ENCODE results near the gene FXYD6.

The FXYD6 gene

DNA sequence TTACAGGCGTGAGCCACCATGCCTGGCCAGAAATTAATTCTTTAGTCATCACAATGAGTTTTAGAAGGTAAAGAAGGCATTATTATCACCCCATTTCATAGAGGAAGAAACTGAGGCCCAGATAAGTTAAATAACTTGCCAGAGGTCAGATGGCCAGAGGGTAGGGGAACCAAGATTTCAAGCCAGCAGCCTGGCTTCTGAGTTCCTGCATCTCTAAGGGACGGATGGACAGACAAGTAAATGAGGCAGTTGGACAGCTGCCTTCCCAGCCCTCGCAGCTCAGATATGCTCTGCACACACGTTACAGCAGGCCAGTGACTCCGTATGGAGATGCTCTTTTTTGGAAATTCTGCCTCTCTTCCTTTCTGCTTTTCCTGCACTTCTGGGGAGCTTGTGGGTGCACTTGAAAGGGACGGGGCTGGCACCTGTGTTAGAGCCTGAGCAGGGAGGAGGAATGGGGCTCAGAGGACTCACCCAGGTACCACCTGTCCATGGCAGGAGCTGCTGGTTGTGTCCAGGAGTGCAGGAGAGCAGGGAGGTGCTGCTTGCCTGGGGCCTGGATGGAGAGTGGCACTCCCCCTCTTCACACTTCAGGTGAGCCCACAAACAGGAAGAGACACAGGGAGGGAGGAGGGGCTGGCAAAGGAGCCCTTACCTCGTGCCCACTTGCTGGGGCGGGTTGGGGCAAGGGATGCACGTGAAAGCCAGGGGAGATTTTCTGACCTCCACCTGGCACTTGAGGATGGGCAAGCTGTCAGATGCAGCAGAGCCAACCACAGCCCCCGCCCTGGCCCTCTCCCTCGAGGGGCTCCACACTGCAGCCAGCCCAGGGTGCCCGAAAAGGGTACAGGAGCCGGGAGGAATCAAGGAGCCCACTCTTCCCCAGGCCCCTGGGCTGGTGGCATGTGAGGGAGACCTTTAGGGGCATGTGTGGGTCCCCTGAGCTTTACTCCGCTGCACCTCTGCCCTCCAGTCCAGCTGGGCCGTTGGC lies 48.6 kb downstream of the FXYD6 start:
- peaks cover 3% of the 10 kb centered on the region; the same call in 1 of the 2 replicates for H3K27me3 ChIP-seq (ENCODE audit: control insufficient read depth, insufficient read depth, low read length)
- peaks cover 45% of the 10 kb centered on the region for H3K4me1 ChIP-seq (ENCODE audit: control insufficient read depth, insufficient read depth, low read length)
- H3K27ac ChIP-seq (ENCODE audit: low read depth, low read length), result no peak overlapping the region
- no peaks in the 10 kb centered on the region for H3K36me3 ChIP-seq (ENCODE audit: control insufficient read depth, insufficient read depth, low read length)
- H3K9ac ChIP-seq (ENCODE audit: low read length), result no peak overlapping the region
- no peak overlapping the region for H3K4me3 ChIP-seq (ENCODE audit: low read depth, low read length)
- no peaks in the 10 kb centered on the region for H3K9me3 ChIP-seq (ENCODE audit: control insufficient read depth, insufficient read depth, low read depth, low read length)

DNA sequence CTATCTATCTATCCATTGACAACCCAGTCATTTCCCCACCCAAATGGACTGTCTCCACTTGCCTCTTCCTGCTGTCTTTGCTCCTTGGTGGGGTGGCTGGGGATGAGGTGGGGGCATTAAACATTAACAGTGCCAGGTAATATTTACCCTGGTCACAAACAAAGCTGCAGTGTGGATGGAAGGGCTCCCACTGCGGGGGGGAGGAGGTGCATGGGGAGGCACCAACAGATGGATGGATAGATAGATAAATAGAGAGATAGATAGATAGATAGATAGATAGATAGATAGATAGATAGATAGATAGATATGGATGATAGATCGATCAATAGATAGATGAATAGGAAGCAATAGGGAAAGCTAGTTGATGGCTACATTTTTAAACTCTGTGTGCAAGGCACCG lies 49.6 kb downstream of the FXYD6 start:
- H3K9ac ChIP-seq (ENCODE audit: low read length), result no peak overlapping the region
- H3K27me3 ChIP-seq (ENCODE audit: control insufficient read depth, insufficient read depth, low read length), result peaks cover 3% of the 10 kb centered on the region; the same call in 1 of the 2 replicates
- H3K4me3 ChIP-seq (ENCODE audit: low read depth, low read length), result no peak overlapping the region
- no peaks in the 10 kb centered on the region for H3K9me3 ChIP-seq (ENCODE audit: control insufficient read depth, insufficient read depth, low read depth, low read length)
- H3K36me3 ChIP-seq (ENCODE audit: control insufficient read depth, insufficient read depth, low read length), result no peaks in the 10 kb centered on the region
- H3K4me1 ChIP-seq (ENCODE audit: control insufficient read depth, insufficient read depth, low read length), result peaks cover 53% of the 10 kb centered on the region
- H3K27ac ChIP-seq (ENCODE audit: low read depth, low read length), result no peak overlapping the region

DNA sequence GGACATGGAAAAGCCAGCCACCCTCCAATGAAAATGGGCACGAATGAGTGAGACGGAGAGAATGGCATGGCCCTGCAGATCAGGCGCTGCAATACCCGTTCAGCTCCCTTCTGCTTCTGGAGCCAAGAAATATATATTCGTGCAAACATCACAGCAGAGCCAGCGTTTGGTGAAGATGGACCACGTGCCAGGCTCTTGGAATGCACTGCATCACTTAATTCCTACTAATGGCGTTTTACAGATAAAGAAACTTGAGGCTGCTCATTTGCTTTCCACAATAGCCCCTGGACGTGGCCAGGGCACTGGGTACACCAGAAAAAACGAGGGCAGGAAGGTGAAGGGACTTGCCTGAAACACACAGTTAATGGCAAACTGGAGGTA lies 50.3 kb downstream of the FXYD6 start:
- no peak overlapping the region for H3K4me3 ChIP-seq (ENCODE audit: low read depth, low read length)
- H3K27me3 ChIP-seq (ENCODE audit: control insufficient read depth, insufficient read depth, low read length), result peaks cover 3% of the 10 kb centered on the region; the same call in 1 of the 2 replicates
- H3K36me3 ChIP-seq (ENCODE audit: control insufficient read depth, insufficient read depth, low read length), result no peaks in the 10 kb centered on the region
- no peaks in the 10 kb centered on the region for H3K9me3 ChIP-seq (ENCODE audit: control insufficient read depth, insufficient read depth, low read depth, low read length)
- H3K27ac ChIP-seq (ENCODE audit: low read depth, low read length), result no peak overlapping the region
- no peak overlapping the region for H3K9ac ChIP-seq (ENCODE audit: low read length)
- peaks cover 47% of the 10 kb centered on the region for H3K4me1 ChIP-seq (ENCODE audit: control insufficient read depth, insufficient read depth, low read length)

DNA sequence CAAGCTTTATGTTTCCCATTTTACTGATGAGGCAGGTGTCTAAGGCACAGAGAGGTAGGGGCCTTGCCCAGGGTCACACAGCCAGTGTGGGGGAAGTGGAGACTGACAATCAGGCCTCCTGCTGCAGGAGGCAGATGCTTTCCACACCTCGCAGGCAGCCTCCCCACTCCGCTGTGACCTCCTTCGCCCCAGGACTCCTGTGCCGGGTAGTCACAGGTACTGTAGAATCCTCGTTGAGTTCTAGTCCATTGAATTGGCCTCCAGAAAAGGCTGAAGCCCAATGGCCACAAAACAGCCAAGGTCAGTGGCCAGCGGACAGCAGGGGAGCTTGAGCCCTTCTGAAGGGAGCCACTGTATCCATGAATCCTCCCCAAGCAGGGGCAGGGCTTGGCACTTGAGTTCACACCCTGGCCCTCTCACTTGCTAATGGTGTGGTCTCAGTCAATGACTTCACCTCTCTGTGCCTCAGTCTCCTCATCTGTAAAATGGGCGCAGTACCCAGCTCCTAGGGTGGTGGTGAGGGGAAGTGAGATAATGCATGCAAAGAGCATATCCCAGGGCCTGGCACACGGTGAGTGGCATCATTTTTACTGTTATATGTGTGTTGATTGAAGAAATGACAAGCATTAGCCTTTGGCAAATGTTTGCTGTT lies 50.8 kb downstream of the FXYD6 start:
- Histone ChIP-seq H3K9me3 (ENCODE audit: control insufficient read depth, insufficient read depth, low read depth, low read length) (no peaks in the 10 kb centered on the region), H3K4me1 (ENCODE audit: control insufficient read depth, insufficient read depth, low read length) (peaks cover 42% of the 10 kb centered on the region), H3K27me3 (ENCODE audit: control insufficient read depth, insufficient read depth, low read length) (0 out of 2 replicates have a peak, but pooled peaks cover 3% of the 10 kb centered on the region), H3K9ac (ENCODE audit: low read length) (no peak overlapping the region), H3K27ac (ENCODE audit: low read depth, low read length) (no peak overlapping the region), H3K36me3 (ENCODE audit: control insufficient read depth, insufficient read depth, low read length) (no peaks in the 10 kb centered on the region), H3K4me3 (ENCODE audit: low read depth, low read length) (no peak overlapping the region)

DNA sequence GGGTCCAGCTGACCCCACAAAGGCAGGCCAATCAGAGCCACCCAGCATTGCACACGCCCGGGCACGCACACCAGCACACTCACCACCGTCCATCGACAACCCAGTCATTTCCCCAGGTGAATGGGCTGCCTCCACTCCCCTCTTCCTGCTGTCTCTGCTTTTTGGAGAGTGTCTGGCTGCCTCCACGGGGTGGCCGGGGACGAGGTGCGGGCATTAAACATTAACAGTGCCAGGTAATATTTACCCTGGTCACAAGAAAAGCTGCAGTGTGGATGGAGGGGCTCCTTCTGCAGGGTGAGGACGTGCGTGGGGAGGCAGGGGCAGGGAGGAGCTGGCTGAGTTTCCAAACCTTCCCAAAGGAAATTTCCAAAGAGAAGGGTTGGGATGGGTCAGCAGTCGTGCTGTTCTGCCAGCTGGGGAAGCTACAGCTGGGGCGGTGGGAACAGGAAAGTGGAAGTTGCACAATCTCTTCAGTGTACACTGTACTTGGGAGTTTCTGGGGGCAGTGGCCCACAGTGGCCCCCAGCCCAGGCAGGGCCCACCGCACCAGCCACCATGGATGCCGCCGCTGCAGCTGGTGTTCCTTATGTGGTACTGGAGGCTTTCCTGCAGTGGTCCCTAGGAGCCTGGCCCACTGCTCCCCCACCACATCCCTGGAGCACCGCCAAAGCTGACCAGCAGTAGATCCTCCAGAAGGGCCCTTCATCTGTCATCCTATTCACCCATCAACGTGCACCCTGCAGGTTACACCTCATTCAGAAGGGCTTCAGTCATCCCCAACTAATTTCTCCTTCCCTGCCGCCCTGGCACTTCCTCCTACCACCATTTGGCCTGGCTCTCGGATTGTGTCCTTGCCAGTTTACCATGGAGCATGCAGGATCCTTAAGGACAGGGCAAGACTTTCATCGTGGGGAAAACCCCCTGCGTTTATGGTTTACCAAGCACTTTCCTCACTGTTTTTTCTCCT lies 51.6 kb downstream of the FXYD6 start, which contains the start of gene FXYD2:
Gene FXYD2, minus strand, starts transcription at position 174 of the 967 bp plus-strand sequence. Its CDS starts 66 bp downstream, at position 108.
- H3K36me3 ChIP-seq (ENCODE audit: control insufficient read depth, insufficient read depth, low read length), result no peaks in the 10 kb centered on the region
- no peak within 1 kb of the TSS for H3K4me3 ChIP-seq (ENCODE audit: low read depth, low read length)
- peaks cover 43% of the 10 kb centered on the region for H3K4me1 ChIP-seq (ENCODE audit: control insufficient read depth, insufficient read depth, low read length)
- H3K9ac ChIP-seq (ENCODE audit: low read length), result no peak within 1 kb of the TSS
- no peak within 1 kb of the TSS for H3K27ac ChIP-seq (ENCODE audit: low read depth, low read length)
- H3K9me3 ChIP-seq (ENCODE audit: control insufficient read depth, insufficient read depth, low read depth, low read length), result no peaks in the 10 kb centered on the region
- 0 out of 2 replicates have a peak, but pooled peaks cover 3% of the 10 kb centered on the region for H3K27me3 ChIP-seq (ENCODE audit: control insufficient read depth, insufficient read depth, low read length)

DNA sequence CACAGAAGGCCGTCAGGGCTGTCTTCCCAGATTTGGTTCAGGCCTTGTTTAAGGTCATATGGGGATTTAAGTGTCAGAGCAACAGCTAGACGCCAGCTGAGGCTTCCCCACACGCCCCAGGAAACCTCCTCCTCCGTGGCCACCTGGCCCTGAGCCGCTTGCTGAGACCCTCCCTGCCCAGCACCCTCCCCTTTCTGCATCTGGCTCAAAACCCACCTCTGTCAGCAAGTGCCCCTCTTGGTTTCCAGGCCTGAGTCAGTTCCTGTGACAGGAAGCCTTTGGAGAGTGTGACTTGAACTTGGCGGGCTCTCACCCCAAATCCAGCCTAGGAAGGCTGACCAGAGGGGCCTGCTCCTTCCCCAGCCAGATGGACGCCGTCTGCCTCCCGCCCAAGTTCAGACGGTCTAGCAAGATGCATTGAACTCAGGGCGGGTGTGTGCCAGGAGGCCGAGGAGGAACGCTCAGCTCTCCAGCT lies 52.5 kb downstream of the FXYD6 start:
- Histone ChIP-seq H3K4me3 (ENCODE audit: low read depth, low read length) (no peak overlapping the region), H3K36me3 (ENCODE audit: control insufficient read depth, insufficient read depth, low read length) (no peaks in the 10 kb centered on the region), H3K27me3 (ENCODE audit: control insufficient read depth, insufficient read depth, low read length) (0 out of 2 replicates have a peak, but pooled peaks cover 3% of the 10 kb centered on the region), H3K9ac (ENCODE audit: low read length) (no peak overlapping the region), H3K4me1 (ENCODE audit: control insufficient read depth, insufficient read depth, low read length) (peaks cover 46% of the 10 kb centered on the region), H3K27ac (ENCODE audit: low read depth, low read length) (no peak overlapping the region), H3K9me3 (ENCODE audit: control insufficient read depth, insufficient read depth, low read depth, low read length) (no peaks in the 10 kb centered on the region)

DNA sequence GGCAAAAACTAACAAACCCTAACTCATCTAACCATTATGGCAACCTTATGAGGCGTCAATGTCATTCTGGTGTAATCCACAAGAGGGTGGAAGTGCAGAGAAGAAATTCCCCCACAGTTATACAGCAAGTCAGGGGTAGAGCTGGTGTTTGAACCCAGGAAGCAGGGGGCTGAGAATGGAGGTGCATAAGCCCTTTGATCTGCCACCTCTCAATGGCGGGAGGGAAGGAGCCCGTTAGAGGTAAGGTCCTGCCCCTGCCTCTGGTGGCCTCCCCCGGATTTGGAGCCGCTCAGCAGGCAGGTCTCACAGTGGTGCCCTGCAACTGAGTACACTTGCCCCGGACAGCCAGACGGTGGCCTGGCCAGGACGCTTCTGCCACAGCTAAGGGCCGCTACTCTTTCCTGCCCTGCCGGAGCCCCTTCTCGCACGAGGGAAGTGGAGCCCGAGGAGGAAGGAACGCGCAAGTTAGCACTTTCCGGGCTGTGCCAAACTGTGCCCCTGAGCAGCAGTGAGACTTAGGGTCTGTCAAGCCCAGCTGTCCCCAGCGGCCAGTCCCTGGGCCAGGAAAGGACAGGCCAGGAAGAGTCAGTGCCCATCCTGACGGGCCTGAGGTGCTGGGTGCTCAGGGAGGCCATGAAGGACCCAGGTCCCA lies 53.0 kb downstream of the FXYD6 start:
- Histone ChIP-seq H3K27me3 (ENCODE audit: control insufficient read depth, insufficient read depth, low read length) (0 out of 2 replicates have a peak, but pooled peaks cover 3% of the 10 kb centered on the region), H3K36me3 (ENCODE audit: control insufficient read depth, insufficient read depth, low read length) (no peaks in the 10 kb centered on the region), H3K4me1 (ENCODE audit: control insufficient read depth, insufficient read depth, low read length) (peaks cover 46% of the 10 kb centered on the region), H3K4me3 (ENCODE audit: low read depth, low read length) (no peak overlapping the region), H3K9me3 (ENCODE audit: control insufficient read depth, insufficient read depth, low read depth, low read length) (no peaks in the 10 kb centered on the region), H3K27ac (ENCODE audit: low read depth, low read length) (no peak overlapping the region), H3K9ac (ENCODE audit: low read length) (no peak overlapping the region)

DNA sequence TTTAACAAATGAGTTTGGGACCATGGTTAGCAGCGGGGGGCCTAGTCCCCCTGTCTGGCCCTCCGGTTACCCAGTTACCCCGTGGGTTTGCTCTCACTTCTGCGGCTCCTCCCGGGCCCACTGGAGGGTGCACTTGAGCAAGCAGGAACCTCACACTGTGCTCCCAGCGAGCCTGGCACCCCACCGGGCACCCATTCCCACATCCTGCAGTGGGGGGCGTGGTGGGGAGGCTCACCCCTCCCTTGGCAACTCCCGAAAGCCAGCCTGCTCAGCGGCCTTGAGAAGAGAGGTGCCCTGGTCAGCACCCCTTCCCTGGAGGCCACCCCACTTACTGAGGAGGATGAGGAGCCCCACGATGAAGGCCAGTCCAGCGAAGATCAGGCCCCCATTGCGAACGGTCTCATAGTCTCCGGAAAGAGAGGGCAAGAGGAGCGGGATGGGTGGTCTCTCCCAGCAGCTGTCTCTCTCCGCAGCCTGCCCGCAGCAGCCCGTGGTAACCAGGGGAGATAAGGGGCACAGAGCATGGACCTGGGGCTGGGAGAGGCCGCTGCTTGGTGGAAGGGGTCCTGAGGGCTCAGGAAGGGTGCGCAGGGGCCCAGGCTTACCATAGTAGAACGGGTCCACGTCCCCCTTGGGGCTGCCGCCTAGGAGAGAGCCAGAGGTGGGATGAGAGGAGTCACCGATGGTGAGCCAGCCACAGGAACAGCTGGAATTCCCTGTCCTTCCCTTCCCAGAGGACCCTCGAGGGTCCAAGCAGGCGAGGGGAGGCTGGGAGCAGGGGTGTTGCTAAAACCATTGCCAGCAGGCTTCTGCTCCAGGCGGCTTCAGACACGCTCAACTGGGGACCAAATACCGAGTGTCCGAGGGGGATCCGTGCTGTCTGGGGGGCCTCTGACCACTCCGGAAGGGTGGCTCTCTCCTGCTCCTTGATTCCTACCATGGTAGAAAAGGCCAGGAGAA lies 54.1 kb downstream of the FXYD6 start:
- no peaks in the 10 kb centered on the region for H3K36me3 ChIP-seq (ENCODE audit: control insufficient read depth, insufficient read depth, low read length)
- no peak overlapping the region for H3K9ac ChIP-seq (ENCODE audit: low read length)
- H3K9me3 ChIP-seq (ENCODE audit: control insufficient read depth, insufficient read depth, low read depth, low read length), result no peaks in the 10 kb centered on the region
- H3K4me3 ChIP-seq (ENCODE audit: low read depth, low read length), result no peak overlapping the region
- H3K4me1 ChIP-seq (ENCODE audit: control insufficient read depth, insufficient read depth, low read length), result peaks cover 53% of the 10 kb centered on the region
- 0 out of 2 replicates have a peak, but pooled peaks cover 3% of the 10 kb centered on the region for H3K27me3 ChIP-seq (ENCODE audit: control insufficient read depth, insufficient read depth, low read length)
- no peak overlapping the region for H3K27ac ChIP-seq (ENCODE audit: low read depth, low read length)

DNA sequence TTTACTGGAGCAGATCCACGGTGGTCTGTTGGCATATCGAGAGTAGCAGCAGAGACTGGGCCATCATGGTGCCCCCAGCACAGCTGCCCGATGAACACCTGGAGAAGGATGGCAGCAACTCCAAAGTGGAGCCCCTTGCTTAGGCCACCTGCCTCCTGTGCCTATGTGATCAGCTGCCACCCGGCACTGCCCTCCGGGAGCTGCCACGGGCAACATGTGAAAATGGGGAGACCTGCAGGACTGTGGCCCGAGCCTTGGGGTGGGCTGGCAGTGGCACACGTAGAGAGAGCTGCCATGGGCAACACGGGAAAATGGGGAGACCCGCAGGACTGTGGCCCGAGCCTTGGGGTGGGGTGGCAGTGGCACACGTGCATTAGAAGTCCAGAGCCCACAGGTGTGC lies 55.0 kb downstream of the FXYD6 start:
- H3K27me3 ChIP-seq (ENCODE audit: control insufficient read depth, insufficient read depth, low read length), result 0 out of 2 replicates have a peak, but pooled peaks cover 3% of the 10 kb centered on the region
- no peak overlapping the region for H3K9ac ChIP-seq (ENCODE audit: low read length)
- no peaks in the 10 kb centered on the region for H3K36me3 ChIP-seq (ENCODE audit: control insufficient read depth, insufficient read depth, low read length)
- H3K4me1 ChIP-seq (ENCODE audit: control insufficient read depth, insufficient read depth, low read length), result peaks cover 62% of the 10 kb centered on the region
- no peaks in the 10 kb centered on the region for H3K9me3 ChIP-seq (ENCODE audit: control insufficient read depth, insufficient read depth, low read depth, low read length)
- no peak overlapping the region for H3K27ac ChIP-seq (ENCODE audit: low read depth, low read length)
- H3K4me3 ChIP-seq (ENCODE audit: low read depth, low read length), result no peak overlapping the region
